ENCODE results near the gene PRKRA. TPM values are rescaled to one million over a fixed set of nuclear protein-coding genes. Genes with fewer than 3 reads are reported as not detected.

The PRKRA gene
- total and polyA plus RNA-seq, 2 of the 8 experiments (the other 6 are each of a cell fraction or from before 2014, with no cell fraction given), result 25.4 to 60.4 TPM

DNA sequence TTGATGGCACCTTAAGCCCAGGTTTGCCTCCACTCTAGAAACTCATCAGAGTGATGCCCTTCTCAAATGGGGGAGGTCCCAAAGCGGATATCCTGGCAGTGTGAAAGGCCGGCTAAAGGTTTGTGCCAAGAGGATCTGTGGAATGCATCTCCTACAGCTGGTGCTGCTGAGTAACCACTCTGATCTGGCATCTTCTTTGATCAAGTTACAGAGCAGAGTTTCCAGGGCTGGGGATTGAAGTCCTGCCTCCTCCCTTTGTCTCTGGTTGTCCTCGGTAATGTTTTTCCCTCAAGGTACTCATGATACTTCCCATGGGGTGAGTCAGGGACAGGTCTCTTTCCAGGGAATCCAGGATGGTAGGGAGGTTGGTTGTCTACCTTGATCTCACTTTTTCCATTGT is 24.6 kb downstream of the PRKRA start:
- POLR2A ChIA-PET (ENCODE audit: partially characterized antibody), result interaction anchor here (0.8 kb wide), 1 partner anchor 320 kb away, joined by 3 read pairs; no protein-coding TSS in a partner anchor
- H2BK15ac ChIP-seq (ENCODE audit: low read length), result no peak overlapping the region
- H3K4me1 ChIP-seq (replicated peaks in 1 of 4; ENCODE audit: control insufficient read depth in 3 of 4, insufficient read depth in 4 of 4, low read length in 3 of 4), result no peaks in the 10 kb centered on the region
- CTCF ChIA-PET (ENCODE audit: partially characterized antibody), result interaction anchor here (0.6 to 1.5 kb wide), 2 partner anchors 12 to 101 kb away, joined by 3 to 4 read pairs; no protein-coding TSS in a partner anchor
- no peak overlapping the region for H2BK5ac ChIP-seq (ENCODE audit: low read depth, low read length)
- no peak overlapping the region for H2AK5ac ChIP-seq (ENCODE audit: low read depth, low read length)
- H3K23ac ChIP-seq (ENCODE audit: insufficient read length), result no peak overlapping the region
- no peak overlapping the region for H3K4me2 ChIP-seq (ENCODE audit: insufficient read depth in 1 of 2, low read depth in 2 of 2, low read length in 2 of 2)
- H2BK20ac ChIP-seq (ENCODE audit: low read length), result no peak overlapping the region
- no peak overlapping the region for H4K8ac ChIP-seq (ENCODE audit: extremely low read depth, insufficient read depth, low read length)
- peaks cover 0 to 2% of the 10 kb centered on the region in 2 experiments for H4K20me1 ChIP-seq (replicated peaks in 1 of 2; ENCODE audit: control insufficient read depth in 1 of 2, insufficient read depth in 2 of 2, low read length in 2 of 2)
- H3K4ac ChIP-seq (replicated peaks; ENCODE audit: insufficient read length, low read depth, low read length), result no peak overlapping the region
- no peaks in the 10 kb centered on the region for H3K79me2 ChIP-seq (ENCODE audit: control insufficient read depth in 1 of 2, insufficient read depth in 2 of 2, low read length in 2 of 2)
- FAIRE-seq (no peak), DNase-seq (ENCODE audit: low read depth in 1 of 2, low spot score in 2 of 2) (no peak)
- no peak overlapping the region for H4K5ac ChIP-seq (ENCODE audit: insufficient read length, low read depth, low read length)
- no peak overlapping the region for H2AFZ ChIP-seq (ENCODE audit: low read length)
- no peak overlapping the region for H3K18ac ChIP-seq (ENCODE audit: extremely low read depth, low read length)
- no peak overlapping the region for H3K4me3 ChIP-seq (ENCODE audit: extremely low read depth in 1 of 4, insufficient read depth in 2 of 4, low read depth in 3 of 4, low read length in 4 of 4)
- no peak overlapping the region for H4K91ac ChIP-seq (replicated peaks; ENCODE audit: insufficient read length, low read length)
- no peaks in the 10 kb centered on the region for H3K9me3 ChIP-seq (ENCODE audit: insufficient read depth in 2 of 2, low read depth in 1 of 2, low read length in 1 of 2)
- H3K23me2 ChIP-seq (ENCODE audit: low read depth, low read length), result no peaks in the 10 kb centered on the region
- no peak overlapping the region for H2BK120ac ChIP-seq (replicated peaks; ENCODE audit: low read depth, low read length)
- H3K36me3 ChIP-seq (ENCODE audit: control insufficient read depth in 2 of 4, insufficient read depth in 4 of 4, low read length in 3 of 4), result peaks cover 0 to 31% (median 3%) of the 10 kb centered on the region in 4 experiments; a peak in 6 of 8 replicates
- H3K79me1 ChIP-seq (ENCODE audit: low read depth, low read length), result no peaks in the 10 kb centered on the region; the same call in 1 of the 2 replicates
- H3K56ac ChIP-seq (replicated peaks; ENCODE audit: insufficient read length, low read depth, low read length), result no peak overlapping the region
- H2BK12ac ChIP-seq (ENCODE audit: low read depth, low read length), result no peak overlapping the region
- no peak overlapping the region for H3K14ac ChIP-seq (ENCODE audit: insufficient read length)
- no peak overlapping the region for H3K9ac ChIP-seq (replicated peaks in 1 of 4; ENCODE audit: extremely low read depth in 1 of 4, low read depth in 3 of 4, low read length in 3 of 4)
- H3K27me3 ChIP-seq (replicated peaks in 1 of 4; ENCODE audit: control insufficient read depth in 3 of 4, extremely low read depth in 1 of 4, insufficient read depth in 3 of 4, low read length in 3 of 4), result no peaks in the 10 kb centered on the region
- no peak overlapping the region for H3K27ac ChIP-seq (ENCODE audit: low read depth, low read length)
- WGBS, 2 experiments (ENCODE audit: extremely low coverage in 1 of 2, insufficient coverage in 1 of 2, insufficient read length in 1 of 2, insufficient replicate concordance in 2 of 2, low coverage in 1 of 2, low lambda C conversion rate in 2 of 2, missing lambda C conversion rate in 1 of 2), result 89% methylated on average over 3 of the region's 3 CpGs; no CpG with 5 or more reads in 1 of the 2 experiments
- no peak for TF ChIP-seq KDM1A (IDR thresholded peaks at IDR 0.05; ENCODE audit: borderline replicate concordance, low read length)
- no peak for TF ChIP-seq FOSL1 (IDR thresholded peaks at IDR 0.05; ENCODE audit: insufficient read depth, low read depth, low read length)
- TF ChIP-seq CHD2 (IDR thresholded peaks at IDR 0.05; ENCODE audit: low read length), result no peak
- TF ChIP-seq HDAC2 (IDR thresholded peaks at IDR 0.05; ENCODE audit: borderline replicate concordance in 1 of 2, low read depth in 2 of 2, low read length in 2 of 2), result no peak
- TF ChIP-seq, protein P1, sequence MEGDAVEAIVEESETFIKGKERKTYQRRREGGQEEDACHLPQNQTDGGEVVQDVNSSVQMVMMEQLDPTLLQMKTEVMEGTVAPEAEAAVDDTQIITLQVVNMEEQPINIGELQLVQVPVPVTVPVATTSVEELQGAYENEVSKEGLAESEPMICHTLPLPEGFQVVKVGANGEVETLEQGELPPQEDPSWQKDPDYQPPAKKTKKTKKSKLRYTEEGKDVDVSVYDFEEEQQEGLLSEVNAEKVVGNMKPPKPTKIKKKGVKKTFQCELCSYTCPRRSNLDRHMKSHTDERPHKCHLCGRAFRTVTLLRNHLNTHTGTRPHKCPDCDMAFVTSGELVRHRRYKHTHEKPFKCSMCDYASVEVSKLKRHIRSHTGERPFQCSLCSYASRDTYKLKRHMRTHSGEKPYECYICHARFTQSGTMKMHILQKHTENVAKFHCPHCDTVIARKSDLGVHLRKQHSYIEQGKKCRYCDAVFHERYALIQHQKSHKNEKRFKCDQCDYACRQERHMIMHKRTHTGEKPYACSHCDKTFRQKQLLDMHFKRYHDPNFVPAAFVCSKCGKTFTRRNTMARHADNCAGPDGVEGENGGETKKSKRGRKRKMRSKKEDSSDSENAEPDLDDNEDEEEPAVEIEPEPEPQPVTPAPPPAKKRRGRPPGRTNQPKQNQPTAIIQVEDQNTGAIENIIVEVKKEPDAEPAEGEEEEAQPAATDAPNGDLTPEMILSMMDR (IDR thresholded peaks at IDR 0.05; ENCODE audit: control extremely low read depth in 1 of 3, insufficient read depth in 1 of 3, low read depth in 1 of 3, low read length in 3 of 3), result no peak
- TF ChIP-seq TCF12 (IDR thresholded peaks at IDR 0.05; ENCODE audit: low read depth, low read length), result no peak
- no peak for TF ChIP-seq BACH1 (IDR thresholded peaks at IDR 0.05; ENCODE audit: low read length)
- TF ChIP-seq SP1 (IDR thresholded peaks at IDR 0.05; ENCODE audit: low read depth, low read length), result no peak
- no peak for TF ChIP-seq GTF2F1 (IDR thresholded peaks at IDR 0.05; ENCODE audit: borderline replicate concordance, low read depth, low read length)
- TF ChIP-seq, protein P2, sequence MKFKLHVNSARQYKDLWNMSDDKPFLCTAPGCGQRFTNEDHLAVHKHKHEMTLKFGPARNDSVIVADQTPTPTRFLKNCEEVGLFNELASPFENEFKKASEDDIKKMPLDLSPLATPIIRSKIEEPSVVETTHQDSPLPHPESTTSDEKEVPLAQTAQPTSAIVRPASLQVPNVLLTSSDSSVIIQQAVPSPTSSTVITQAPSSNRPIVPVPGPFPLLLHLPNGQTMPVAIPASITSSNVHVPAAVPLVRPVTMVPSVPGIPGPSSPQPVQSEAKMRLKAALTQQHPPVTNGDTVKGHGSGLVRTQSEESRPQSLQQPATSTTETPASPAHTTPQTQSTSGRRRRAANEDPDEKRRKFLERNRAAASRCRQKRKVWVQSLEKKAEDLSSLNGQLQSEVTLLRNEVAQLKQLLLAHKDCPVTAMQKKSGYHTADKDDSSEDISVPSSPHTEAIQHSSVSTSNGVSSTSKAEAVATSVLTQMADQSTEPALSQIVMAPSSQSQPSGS (IDR thresholded peaks at IDR 0.05; ENCODE audit: low read length), result no peak

Measured in H1 (cell line).